ENCODE data around the gene KAT8. TPM values are rescaled to one million over a fixed set of nuclear protein-coding genes. Genes with fewer than 3 reads are reported as not detected.

The KAT8 gene
- total and polyA plus RNA-seq, 4 donors: 15.9 to 37.4 (median 19.6) TPM

GRCh38 chr16:31131841-31132271, 14.4 kb downstream of the KAT8 start:
- Histone ChIP-seq H3K9me3 (ENCODE audit: control insufficient read depth in 4 of 4, low read length in 3 of 4) (no peaks in the 10 kb centered on the region), H3K36me3 (ENCODE audit: control insufficient read depth in 4 of 4, insufficient read depth in 3 of 4, low read depth in 1 of 4, low read length in 3 of 4) (peaks cover 8 to 40% (median 13%) of the 10 kb centered on the region in 4 donors), H3K4me1 (ENCODE audit: control insufficient read depth in 4 of 4, insufficient read depth in 4 of 4, low read length in 3 of 4) (peaks cover 0 to 18% (median 5%) of the 10 kb centered on the region in 4 donors), H3K4me3 (ENCODE audit: low read depth in 1 of 3, low read length in 3 of 3) (no peak overlapping the region), H3K27ac (ENCODE audit: low read depth in 1 of 2, low read length in 2 of 2) (no peak overlapping the region), H3K9ac (ENCODE audit: low read depth in 1 of 2, low read length in 2 of 2) (no peak overlapping the region), H3K27me3 (ENCODE audit: control insufficient read depth in 4 of 4, insufficient read depth in 4 of 4, low read length in 3 of 4) (no peaks in the 10 kb centered on the region)
- TF ChIP-seq CTCF (IDR thresholded peaks at IDR 0.05; ENCODE audit: low read depth, low read length, missing input control): no peak
- TF ChIP-seq GABPA (IDR thresholded peaks at IDR 0.05 in 1 of 2, conservative IDR thresholded peaks at IDR 0.05 in 1 of 2): no peak
- TF ChIP-seq EGR1 (IDR thresholded peaks at IDR 0.05; ENCODE audit: low read depth in 2 of 2): no peak
- DNase-seq (ENCODE audit: low spot score): no peak
- WGBS: 89% methylated on average over 5 of the region's 5 CpGs

GRCh38 chr16:31132303-31132979, 15.0 kb downstream of the KAT8 start:
- Histone ChIP-seq H3K27me3 (ENCODE audit: control insufficient read depth in 4 of 4, insufficient read depth in 4 of 4, low read length in 3 of 4) (no peaks in the 10 kb centered on the region), H3K4me1 (ENCODE audit: control insufficient read depth in 4 of 4, insufficient read depth in 4 of 4, low read length in 3 of 4) (peaks cover 0 to 18% (median 5%) of the 10 kb centered on the region in 4 donors), H3K36me3 (ENCODE audit: control insufficient read depth in 4 of 4, insufficient read depth in 3 of 4, low read depth in 1 of 4, low read length in 3 of 4) (peaks cover 8 to 37% (median 12%) of the 10 kb centered on the region in 4 donors), H3K9ac (ENCODE audit: low read depth in 1 of 2, low read length in 2 of 2) (no peak overlapping the region), H3K4me3 (ENCODE audit: low read depth in 1 of 3, low read length in 3 of 3) (no peak overlapping the region), H3K27ac (ENCODE audit: low read depth in 1 of 2, low read length in 2 of 2) (no peak overlapping the region), H3K9me3 (ENCODE audit: control insufficient read depth in 4 of 4, low read length in 3 of 4) (no peaks in the 10 kb centered on the region)
- 88% methylated on average over 20 of the region's 20 CpGs for WGBS
- TF ChIP-seq ZBTB33 (IDR thresholded peaks at IDR 0.05): no peak
- no peak for TF ChIP-seq FOXA2 (IDR thresholded peaks at IDR 0.05)
- TF ChIP-seq REST (IDR thresholded peaks at IDR 0.05): no peak
- TF ChIP-seq SP1 (IDR thresholded peaks at IDR 0.05): no peak
- TF ChIP-seq EGR1 (IDR thresholded peaks at IDR 0.05; ENCODE audit: low read depth in 2 of 2): no peak
- TF ChIP-seq CTCF (IDR thresholded peaks at IDR 0.05; ENCODE audit: low read depth, low read length, missing input control): no peak
- TF ChIP-seq ATF3 (IDR thresholded peaks at IDR 0.05): no peak
- TF ChIP-seq HNF4A (conservative IDR thresholded peaks at IDR 0.05): no peak
- TF ChIP-seq MAX (IDR thresholded peaks at IDR 0.05): no peak
- no peak for DNase-seq (ENCODE audit: low spot score)
